ENCODE data around the gene TRIM7. TPM values are rescaled to one million over a fixed set of nuclear protein-coding genes. Genes with fewer than 3 reads are reported as not detected.
A peak's percentile ranks its signal among the peaks of the same experiment; 100 is the strongest.

The TRIM7 gene
- total and polyA plus RNA-seq, 9 of the 15 experiments (the other 6 are each of a cell fraction or from before 2014, with no cell fraction given), result 2.6 to 14.9 (median 8.9) TPM

DNA sequence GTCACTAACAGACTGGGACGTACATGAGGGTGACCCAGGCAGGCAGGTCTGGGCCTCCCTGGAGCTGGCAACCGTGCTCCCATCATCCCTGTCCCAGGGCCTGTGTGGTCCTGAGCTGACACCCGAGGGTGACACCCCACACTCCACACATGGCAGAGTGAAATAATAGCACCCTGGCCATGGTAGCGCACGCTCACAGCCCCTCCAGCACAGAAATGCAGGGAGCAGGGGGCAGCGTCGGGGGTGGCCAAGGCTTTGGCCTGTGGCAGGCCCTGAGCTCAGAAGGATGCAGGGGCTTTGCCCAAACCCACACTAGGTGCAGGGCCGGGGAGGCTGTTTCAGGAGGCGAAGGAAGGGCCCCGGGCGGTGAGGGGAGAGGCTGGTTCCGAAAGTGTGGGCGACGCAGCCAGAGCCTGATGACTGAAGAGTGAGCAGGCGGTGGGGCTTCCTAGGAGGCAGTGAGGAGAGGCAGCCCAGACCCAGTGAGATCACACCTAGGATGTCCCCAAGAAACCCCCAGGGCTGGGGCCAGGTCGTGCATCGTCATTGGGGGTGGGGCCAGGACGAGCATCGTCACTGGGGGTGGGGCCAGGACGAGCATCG, 44.7 kb downstream of the TRIM7 start (continued):
- TF ChIP-seq, protein P1, sequence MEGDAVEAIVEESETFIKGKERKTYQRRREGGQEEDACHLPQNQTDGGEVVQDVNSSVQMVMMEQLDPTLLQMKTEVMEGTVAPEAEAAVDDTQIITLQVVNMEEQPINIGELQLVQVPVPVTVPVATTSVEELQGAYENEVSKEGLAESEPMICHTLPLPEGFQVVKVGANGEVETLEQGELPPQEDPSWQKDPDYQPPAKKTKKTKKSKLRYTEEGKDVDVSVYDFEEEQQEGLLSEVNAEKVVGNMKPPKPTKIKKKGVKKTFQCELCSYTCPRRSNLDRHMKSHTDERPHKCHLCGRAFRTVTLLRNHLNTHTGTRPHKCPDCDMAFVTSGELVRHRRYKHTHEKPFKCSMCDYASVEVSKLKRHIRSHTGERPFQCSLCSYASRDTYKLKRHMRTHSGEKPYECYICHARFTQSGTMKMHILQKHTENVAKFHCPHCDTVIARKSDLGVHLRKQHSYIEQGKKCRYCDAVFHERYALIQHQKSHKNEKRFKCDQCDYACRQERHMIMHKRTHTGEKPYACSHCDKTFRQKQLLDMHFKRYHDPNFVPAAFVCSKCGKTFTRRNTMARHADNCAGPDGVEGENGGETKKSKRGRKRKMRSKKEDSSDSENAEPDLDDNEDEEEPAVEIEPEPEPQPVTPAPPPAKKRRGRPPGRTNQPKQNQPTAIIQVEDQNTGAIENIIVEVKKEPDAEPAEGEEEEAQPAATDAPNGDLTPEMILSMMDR (IDR thresholded peaks at IDR 0.05 in 2 of 3, conservative IDR thresholded peaks at IDR 0.05 in 1 of 3; ENCODE audit: insufficient read depth in 2 of 3, low read depth in 1 of 3, low read length in 3 of 3), result no peak
- TF ChIP-seq, protein P2, sequence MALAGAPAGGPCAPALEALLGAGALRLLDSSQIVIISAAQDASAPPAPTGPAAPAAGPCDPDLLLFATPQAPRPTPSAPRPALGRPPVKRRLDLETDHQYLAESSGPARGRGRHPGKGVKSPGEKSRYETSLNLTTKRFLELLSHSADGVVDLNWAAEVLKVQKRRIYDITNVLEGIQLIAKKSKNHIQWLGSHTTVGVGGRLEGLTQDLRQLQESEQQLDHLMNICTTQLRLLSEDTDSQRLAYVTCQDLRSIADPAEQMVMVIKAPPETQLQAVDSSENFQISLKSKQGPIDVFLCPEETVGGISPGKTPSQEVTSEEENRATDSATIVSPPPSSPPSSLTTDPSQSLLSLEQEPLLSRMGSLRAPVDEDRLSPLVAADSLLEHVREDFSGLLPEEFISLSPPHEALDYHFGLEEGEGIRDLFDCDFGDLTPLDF (CRISPR knock-in tag; IDR thresholded peaks at IDR 0.05), result 0 out of 2 replicates have a peak, but pooled peaks have one; percentile 54
- no peak for TF ChIP-seq HDAC3 (IDR thresholded peaks at IDR 0.05; ENCODE audit: borderline replicate concordance, partially characterized antibody)
- TF ChIP-seq ZNF583 (CRISPR knock-in tag; IDR thresholded peaks at IDR 0.05), result no peak
- TF ChIP-seq RBM17 (IDR thresholded peaks at IDR 0.05; ENCODE audit: borderline replicate concordance, low read depth, low read length), result no peak
- TF ChIP-seq SREBF2 (CRISPR knock-in tag; IDR thresholded peaks at IDR 0.05), result no peak
- TF ChIP-seq, protein P3, sequence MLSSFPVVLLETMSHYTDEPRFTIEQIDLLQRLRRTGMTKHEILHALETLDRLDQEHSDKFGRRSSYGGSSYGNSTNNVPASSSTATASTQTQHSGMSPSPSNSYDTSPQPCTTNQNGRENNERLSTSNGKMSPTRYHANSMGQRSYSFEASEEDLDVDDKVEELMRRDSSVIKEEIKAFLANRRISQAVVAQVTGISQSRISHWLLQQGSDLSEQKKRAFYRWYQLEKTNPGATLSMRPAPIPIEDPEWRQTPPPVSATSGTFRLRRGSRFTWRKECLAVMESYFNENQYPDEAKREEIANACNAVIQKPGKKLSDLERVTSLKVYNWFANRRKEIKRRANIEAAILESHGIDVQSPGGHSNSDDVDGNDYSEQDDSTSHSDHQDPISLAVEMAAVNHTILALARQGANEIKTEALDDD (IDR thresholded peaks at IDR 0.05), result no peak
- no peak for TF ChIP-seq GTF2F1 (IDR thresholded peaks at IDR 0.05; ENCODE audit: low read depth, low read length)
- no peak for TF ChIP-seq C11orf30 (IDR thresholded peaks at IDR 0.05; ENCODE audit: low read depth)
- peak; percentile 51 for TF ChIP-seq TBP (optimal IDR thresholded peaks at IDR 0.05; ENCODE audit: low read depth, low read length)
- no peak for TF ChIP-seq HNRNPL (IDR thresholded peaks at IDR 0.05; ENCODE audit: low read depth, low read length)
- TF ChIP-seq, protein P4, sequence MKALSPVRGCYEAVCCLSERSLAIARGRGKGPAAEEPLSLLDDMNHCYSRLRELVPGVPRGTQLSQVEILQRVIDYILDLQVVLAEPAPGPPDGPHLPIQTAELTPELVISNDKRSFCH (CRISPR knock-in tag; IDR thresholded peaks at IDR 0.05), result no peak
- TF ChIP-seq, protein P4 (tag; IDR thresholded peaks at IDR 0.05), result peak; percentile 48; the same call in 1 of the 2 replicates
- TF ChIP-seq, protein P5, sequence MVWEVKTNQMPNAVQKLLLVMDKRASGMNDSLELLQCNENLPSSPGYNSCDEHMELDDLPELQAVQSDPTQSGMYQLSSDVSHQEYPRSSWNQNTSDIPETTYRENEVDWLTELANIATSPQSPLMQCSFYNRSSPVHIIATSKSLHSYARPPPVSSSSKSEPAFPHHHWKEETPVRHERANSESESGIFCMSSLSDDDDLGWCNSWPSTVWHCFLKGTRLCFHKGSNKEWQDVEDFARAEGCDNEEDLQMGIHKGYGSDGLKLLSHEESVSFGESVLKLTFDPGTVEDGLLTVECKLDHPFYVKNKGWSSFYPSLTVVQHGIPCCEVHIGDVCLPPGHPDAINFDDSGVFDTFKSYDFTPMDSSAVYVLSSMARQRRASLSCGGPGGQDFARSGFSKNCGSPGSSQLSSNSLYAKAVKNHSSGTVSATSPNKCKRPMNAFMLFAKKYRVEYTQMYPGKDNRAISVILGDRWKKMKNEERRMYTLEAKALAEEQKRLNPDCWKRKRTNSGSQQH (CRISPR knock-in tag; IDR thresholded peaks at IDR 0.05), result no peak
- TF ChIP-seq NRF1 (conservative IDR thresholded peaks at IDR 0.05 in 1 of 2, IDR thresholded peaks at IDR 0.05 in 1 of 2), result no peak; a peak in 2 of 4 replicates
- no peak for TF ChIP-seq ZNF79 (CRISPR knock-in tag; IDR thresholded peaks at IDR 0.05; ENCODE audit: low read depth)
- TF ChIP-seq RBM39 (optimal IDR thresholded peaks at IDR 0.05; ENCODE audit: low read depth, low read length), result no peak
- TF ChIP-seq ZNF121 (CRISPR knock-in tag; conservative IDR thresholded peaks at IDR 0.05), result no peak
- TF ChIP-seq ZNF324 (CRISPR knock-in tag; IDR thresholded peaks at IDR 0.05), result no peak
- no peak for TF ChIP-seq ZNF23 (CRISPR knock-in tag; IDR thresholded peaks at IDR 0.05)
- TF ChIP-seq HNRNPK (IDR thresholded peaks at IDR 0.05; ENCODE audit: low read depth, low read length, poor library complexity, severe bottlenecking), result no peak
- TF ChIP-seq, protein P6, sequence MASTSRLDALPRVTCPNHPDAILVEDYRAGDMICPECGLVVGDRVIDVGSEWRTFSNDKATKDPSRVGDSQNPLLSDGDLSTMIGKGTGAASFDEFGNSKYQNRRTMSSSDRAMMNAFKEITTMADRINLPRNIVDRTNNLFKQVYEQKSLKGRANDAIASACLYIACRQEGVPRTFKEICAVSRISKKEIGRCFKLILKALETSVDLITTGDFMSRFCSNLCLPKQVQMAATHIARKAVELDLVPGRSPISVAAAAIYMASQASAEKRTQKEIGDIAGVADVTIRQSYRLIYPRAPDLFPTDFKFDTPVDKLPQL (IDR thresholded peaks at IDR 0.05; ENCODE audit: extremely low read depth, insufficient read length), result no peak
